ENCODE results near the gene RFT1. TPM values are rescaled to one million over a fixed set of nuclear protein-coding genes. Genes with fewer than 3 reads are reported as not detected.

The RFT1 gene
- total and polyA plus RNA-seq, 2 of the 13 experiments (the other 11 are each of a cell fraction or from before 2014, with no cell fraction given): 23.2 to 37.0 TPM

DNA sequence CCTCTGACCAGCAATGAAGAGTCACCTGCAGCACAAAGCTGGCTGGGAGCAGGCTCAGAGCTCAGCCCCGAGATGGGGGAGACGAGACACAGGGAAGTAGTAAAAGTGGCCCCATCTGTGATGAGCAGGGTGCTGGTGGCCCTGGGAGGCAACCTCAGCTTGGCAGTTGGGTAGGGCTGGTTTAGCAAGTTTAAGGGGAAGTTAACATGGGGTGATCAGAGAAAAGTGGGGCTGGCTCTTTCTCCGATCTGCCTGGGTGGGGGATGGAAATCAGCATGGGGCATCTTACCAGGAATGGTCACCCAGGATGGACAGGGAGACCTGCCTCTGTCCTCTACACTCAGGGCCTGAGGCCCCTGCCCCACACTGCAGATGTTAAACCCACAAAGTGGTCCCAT is 54.5 kb downstream of the RFT1 start:
- no peak overlapping the region for H3K9ac ChIP-seq (ENCODE audit: insufficient read depth, low read depth, low read length)
- no peaks in the 10 kb centered on the region for H4K20me1 ChIP-seq (ENCODE audit: insufficient read depth, low read length)
- no peak overlapping the region for H2AFZ ChIP-seq (ENCODE audit: low read length)
- no peak overlapping the region for H3K4me3 ChIP-seq (replicated peaks in 1 of 3; ENCODE audit: insufficient read depth in 1 of 3, low read depth in 2 of 3, low read length in 3 of 3)
- H3K27ac ChIP-seq (ENCODE audit: extremely low read length, insufficient read depth, low read length): no peak overlapping the region
- H3K4me1 ChIP-seq (ENCODE audit: insufficient read depth, low read length): peaks cover 27% of the 10 kb centered on the region
- WGBS (ENCODE audit: low lambda C conversion rate): 69% methylated on average over 2 of the region's 3 CpGs
- in situ Hi-C loops (cut with HindIII; ENCODE audit: extremely low pct_ligation_motif_present, low pct_unique_long_range_greater_than_20kb) (loop anchor here (5.0 kb wide), 1 partner anchor 223 kb away; no protein-coding TSS in a partner anchor), intact Hi-C loops (cut with micrococcal nuclease; ENCODE audit: unreplicated experiment) (loop anchor here (10.0 kb wide), 1 partner anchor 331 kb away; no protein-coding TSS in a partner anchor)
- BruUV-seq (replicated peaks): no TSS peak
- H3K36me3 ChIP-seq (replicated peaks in 1 of 2; ENCODE audit: control insufficient read depth in 1 of 2, insufficient read depth in 2 of 2, low read length in 2 of 2): no peaks in the 10 kb centered on the region
- POLR2A ChIA-PET: interaction anchor here (0.8 kb wide), 1 partner anchor 8 kb away, joined by 3 read pairs; no protein-coding TSS in a partner anchor
- no peak for TF ChIP-seq HOXA3 (CRISPR knock-in tag; IDR thresholded peaks at IDR 0.05)
- no peak for TF ChIP-seq ZNF737 (CRISPR knock-in tag; IDR thresholded peaks at IDR 0.05; ENCODE audit: borderline replicate concordance)
- TF ChIP-seq, protein P1, sequence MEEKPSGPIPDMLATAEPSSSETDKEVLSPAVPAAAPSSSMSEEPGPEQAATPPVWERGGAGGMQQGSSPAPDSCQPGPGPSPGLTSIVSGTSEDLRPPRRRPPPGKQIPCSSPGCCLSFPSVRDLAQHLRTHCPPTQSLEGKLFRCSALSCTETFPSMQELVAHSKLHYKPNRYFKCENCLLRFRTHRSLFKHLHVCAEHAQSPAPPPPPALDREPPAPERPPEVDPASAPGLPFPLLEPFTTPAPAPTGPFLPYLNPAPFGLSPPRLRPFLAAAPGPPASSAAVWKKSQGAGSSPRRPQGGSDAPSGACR (CRISPR knock-in tag; IDR thresholded peaks at IDR 0.05): no peak
- no peak for TF ChIP-seq ZNF607 (CRISPR knock-in tag; IDR thresholded peaks at IDR 0.05; ENCODE audit: borderline replicate concordance)
- TF ChIP-seq ZNF746 (CRISPR knock-in tag; IDR thresholded peaks at IDR 0.05): no peak
- TF ChIP-seq HNRNPK (IDR thresholded peaks at IDR 0.05; ENCODE audit: low read depth, low read length, poor library complexity, severe bottlenecking): no peak
- CTCF ChIA-PET (ENCODE audit: low intra/inter-chr PET ratio, low total read pairs): no interaction called here
- no peaks in the 10 kb centered on the region; a peak in 1 of 5 replicates for H3K27me3 ChIP-seq (ENCODE audit: control insufficient read depth in 1 of 2, insufficient read depth in 2 of 2, low read length in 2 of 2)
- H3K4me2 ChIP-seq (ENCODE audit: low read depth, low read length): no peak overlapping the region
- ATAC-seq (no peak), DNase-seq (ENCODE audit: low spot score) (no peak), FAIRE-seq (no peak)
- H3K9me3 ChIP-seq (ENCODE audit: low read length): no peaks in the 10 kb centered on the region
- no peaks in the 10 kb centered on the region for H3K79me2 ChIP-seq (ENCODE audit: insufficient read depth, low read length)
